Osteoblast (primary cell): ENCODE data around the gene TFDP1. TPM values are rescaled to one million over a fixed set of nuclear protein-coding genes. Genes with fewer than 3 reads are reported as not detected.

Experiments
- DNase-seq: peaks from one replicate; pipeline ENCODE4 v3.0.0; 2011; ENCODE audit warnings: low spot score, mixed read lengths; ENCODE audit not compliant: insufficient read length; ENCODE audit errors: missing footprints
- H2AFZ ChIP-seq: 2 replicates; pipeline ENCODE4 v1.6.0; 2011; ENCODE audit warnings: mild to moderate bottlenecking, low read length
- H3K27ac ChIP-seq: 2 replicates; pipeline ENCODE4 v1.5.1; 2011; ENCODE audit warnings: mild to moderate bottlenecking, low read depth, low read length, moderate library complexity
- H3K27me3 ChIP-seq: 2 replicates; pipeline ENCODE4 v1.6.0; 2012; ENCODE audit warnings: mild to moderate bottlenecking, control low read depth, inconsistent platforms, low read length, moderate library complexity; ENCODE audit not compliant: insufficient read depth
- H3K36me3 ChIP-seq: 2 replicates; pipeline ENCODE4 v1.5.1; 2011; ENCODE audit warnings: mild to moderate bottlenecking, low read length, control low read depth, moderate library complexity; ENCODE audit not compliant: insufficient read depth
- H3K4me1 ChIP-seq: 2 replicates; pipeline ENCODE4 v1.5.1; 2011; ENCODE audit warnings: mild to moderate bottlenecking, low read length, control low read depth, moderate library complexity; ENCODE audit not compliant: insufficient read depth
- H3K4me2 ChIP-seq: 2 replicates; pipeline ENCODE4 v1.6.0; 2011; ENCODE audit warnings: mild to moderate bottlenecking, low read length; ENCODE audit not compliant: insufficient read depth
- H3K4me3 ChIP-seq: fragments of 200-600 bp; sonication (generic); 3 replicates; pipeline ENCODE4 v1.5.1; 2012; ENCODE audit warnings: mild to moderate bottlenecking, low read length, inconsistent platforms; ENCODE audit not compliant: insufficient read depth
- H3K79me2 ChIP-seq: 2 replicates; pipeline ENCODE4 v1.6.0; 2012; ENCODE audit warnings: mild to moderate bottlenecking, low read length, control low read depth, inconsistent platforms; ENCODE audit not compliant: insufficient read depth
- H3K9me3 ChIP-seq: 2 replicates; pipeline ENCODE4 v1.5.1; 2011; ENCODE audit warnings: low read depth, low read length, control low read depth
- H4K20me1 ChIP-seq: 2 replicates; pipeline ENCODE4 v1.6.0; 2012; ENCODE audit warnings: mild to moderate bottlenecking, low read length, control low read depth; ENCODE audit not compliant: insufficient read depth
- total RNA-seq: library from RNA; depleted of rRNA; stranded (reverse); fragments of >200 nt; gene quantifications from 2 replicates; pipeline ENCODE4 v1.2.3, GENCODE V29; 2012
- TF ChIP-seq, protein P1 (sequence below): IDR thresholded peaks from 2 replicates; pipeline ENCODE4 v1.5.1; 2011; ENCODE audit warnings: mild to moderate bottlenecking, low read depth, low read length, moderate library complexity; ENCODE audit errors: extremely low read depth

TFDP1 gene
- total RNA-seq, 1 donor = 56.8 TPM

- Histone ChIP-seq H4K20me1 (peaks cover 64% of the 10 kb centered on the region), H3K27me3 (no peaks in the 10 kb centered on the region), H3K36me3 (peaks cover 30% of the 10 kb centered on the region), H3K79me2 (peaks cover 81% of the 10 kb centered on the region), H3K4me2 (no peak overlapping the region), H3K9me3 (no peaks in the 10 kb centered on the region), H3K4me3 (no peak overlapping the region), H3K4me1 (no peaks in the 10 kb centered on the region), H3K27ac (no peak overlapping the region), H2AFZ (no peak overlapping the region)
- TF ChIP-seq, protein P1, sequence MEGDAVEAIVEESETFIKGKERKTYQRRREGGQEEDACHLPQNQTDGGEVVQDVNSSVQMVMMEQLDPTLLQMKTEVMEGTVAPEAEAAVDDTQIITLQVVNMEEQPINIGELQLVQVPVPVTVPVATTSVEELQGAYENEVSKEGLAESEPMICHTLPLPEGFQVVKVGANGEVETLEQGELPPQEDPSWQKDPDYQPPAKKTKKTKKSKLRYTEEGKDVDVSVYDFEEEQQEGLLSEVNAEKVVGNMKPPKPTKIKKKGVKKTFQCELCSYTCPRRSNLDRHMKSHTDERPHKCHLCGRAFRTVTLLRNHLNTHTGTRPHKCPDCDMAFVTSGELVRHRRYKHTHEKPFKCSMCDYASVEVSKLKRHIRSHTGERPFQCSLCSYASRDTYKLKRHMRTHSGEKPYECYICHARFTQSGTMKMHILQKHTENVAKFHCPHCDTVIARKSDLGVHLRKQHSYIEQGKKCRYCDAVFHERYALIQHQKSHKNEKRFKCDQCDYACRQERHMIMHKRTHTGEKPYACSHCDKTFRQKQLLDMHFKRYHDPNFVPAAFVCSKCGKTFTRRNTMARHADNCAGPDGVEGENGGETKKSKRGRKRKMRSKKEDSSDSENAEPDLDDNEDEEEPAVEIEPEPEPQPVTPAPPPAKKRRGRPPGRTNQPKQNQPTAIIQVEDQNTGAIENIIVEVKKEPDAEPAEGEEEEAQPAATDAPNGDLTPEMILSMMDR = no peak
- DNase-seq = peak; percentile 68
Observed at GRCh38 chr13:113595131-113595530, 10.6 kb downstream of the TFDP1 start.

GRCh38 chr13:113596321-113597200 lies 12.0 kb downstream of the TFDP1 start:
- peaks cover 35% of the 10 kb centered on the region for H3K36me3 ChIP-seq

DNA sequence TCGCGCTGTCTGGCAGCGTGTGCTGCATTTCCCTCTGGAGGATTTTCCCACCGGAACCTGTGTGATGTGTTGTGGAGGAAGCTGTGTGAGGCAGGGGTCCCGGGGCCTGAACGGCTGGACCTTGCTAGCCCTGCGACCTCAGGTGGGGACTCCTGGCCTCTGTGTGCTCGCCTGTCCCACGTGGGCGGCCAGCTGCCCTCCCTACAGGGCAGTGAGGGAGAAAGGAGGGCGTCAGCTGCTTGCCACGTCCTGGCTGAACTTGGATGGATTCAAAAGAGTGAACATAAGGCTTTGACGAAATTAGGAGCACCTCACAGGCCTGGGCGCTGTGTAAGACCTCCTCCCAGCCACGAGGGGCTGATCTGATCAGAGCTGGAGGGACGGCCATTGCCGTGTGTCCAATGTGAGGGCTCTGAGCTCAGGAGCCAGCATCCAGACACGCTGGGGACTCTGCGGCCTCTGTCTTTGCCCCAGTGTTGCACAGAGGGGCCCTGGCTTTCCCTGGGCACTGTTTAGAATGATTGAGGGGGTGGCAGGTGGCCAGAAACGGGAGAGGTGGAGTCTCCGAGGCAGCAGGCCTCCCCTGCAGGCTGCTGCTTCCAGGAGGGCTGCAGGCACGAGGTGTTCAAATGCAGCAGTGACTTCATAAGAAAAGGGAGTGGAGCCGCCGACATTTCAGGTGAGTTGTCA lies 13.0 kb downstream of the TFDP1 start:
- Histone ChIP-seq H3K9me3 (no peaks in the 10 kb centered on the region), H3K36me3 (peaks cover 35% of the 10 kb centered on the region), H3K27me3 (no peaks in the 10 kb centered on the region), H3K4me1 (no peaks in the 10 kb centered on the region), H4K20me1 (peaks cover 68% of the 10 kb centered on the region), H3K79me2 (peaks cover 97% of the 10 kb centered on the region), H3K4me3 (no peak overlapping the region), H3K4me2 (no peak overlapping the region), H3K27ac (no peak overlapping the region), H2AFZ (no peak overlapping the region)
- TF ChIP-seq, protein P1 = no peak
- DNase-seq = peak; percentile 68

More at GRCh38 chr13:113596321-113597200, 12.0 kb downstream of the TFDP1 start:
- H3K27me3 ChIP-seq = no peaks in the 10 kb centered on the region
- H3K9me3 ChIP-seq = no peaks in the 10 kb centered on the region
- no peaks in the 10 kb centered on the region for H3K4me1 ChIP-seq
- no peak overlapping the region for H3K4me3 ChIP-seq
- TF ChIP-seq, protein P1 = no peak
- no peak overlapping the region for H3K4me2 ChIP-seq
- H3K27ac ChIP-seq = no peak overlapping the region
- peak; percentile 43 for DNase-seq
- H2AFZ ChIP-seq = no peak overlapping the region
- H3K79me2 ChIP-seq = peaks cover 92% of the 10 kb centered on the region
- H4K20me1 ChIP-seq = peaks cover 70% of the 10 kb centered on the region

DNA sequence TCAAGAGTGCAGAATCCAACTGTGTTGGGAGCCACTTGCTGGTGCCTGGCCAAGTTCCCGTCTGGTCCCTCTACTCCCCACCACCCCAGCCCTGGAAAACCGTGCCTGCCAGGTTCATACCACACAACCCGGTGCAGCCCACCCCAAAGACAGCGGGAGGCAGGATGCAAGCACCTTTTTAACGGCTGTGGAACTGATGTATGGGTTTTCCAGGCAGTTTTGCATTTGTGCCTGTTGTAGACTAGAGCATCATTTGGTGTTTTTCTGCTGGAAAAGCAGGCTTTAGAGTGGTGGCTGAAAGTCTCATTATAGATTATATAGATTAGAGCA lies 13.5 kb downstream of the TFDP1 start:
- no peak overlapping the region for H3K4me3 ChIP-seq
- peaks cover 35% of the 10 kb centered on the region for H3K36me3 ChIP-seq
- H3K9me3 ChIP-seq = no peaks in the 10 kb centered on the region
- DNase-seq = peak; percentile 43
- H3K4me2 ChIP-seq = no peak overlapping the region
- no peaks in the 10 kb centered on the region for H3K27me3 ChIP-seq
- H3K4me1 ChIP-seq = no peaks in the 10 kb centered on the region
- H3K27ac ChIP-seq = no peak overlapping the region
- peaks cover 97% of the 10 kb centered on the region for H3K79me2 ChIP-seq
- TF ChIP-seq, protein P1 = no peak
- H4K20me1 ChIP-seq = peaks cover 65% of the 10 kb centered on the region
- H2AFZ ChIP-seq = no peak overlapping the region
